AG04449 (cell line): ENCODE results near the gene IQSEC1.
"Not testable (repeated sequence)": the region's sequence is repeated elsewhere in the genome, so short reads cannot be mapped to it uniquely, and the experiment has no call there.

ENCODE experiments used
- CTCF ChIA-PET: fragments of 350-600 bp; formaldehyde crosslinking; extraction: SDS; loops from one replicate; lab custom pipeline; 2021; ENCODE audit warnings: antibody characterized with exemption; lab: Yijun Ruan, JAX
- POLR2A ChIA-PET: fragments of 400-600, 350-600 bp; formaldehyde crosslinking; extraction: SDS; loops from one replicate; lab custom pipeline; 2020; ENCODE audit warnings: antibody characterized with exemption, inconsistent platforms; lab: Yijun Ruan, JAX
- DNase-seq: peaks from one replicate; pipeline ENCODE4 v3.0.0-alpha.2; 2010; ENCODE audit warnings: low read depth, low spot score
- H3K4me3 ChIP-seq: 2 replicates; pipeline ENCODE4 v1.5.1; 2011; ENCODE audit warnings: low read depth, mild to moderate bottlenecking, control low read depth, low read length
- CTCF ChIP-seq: IDR thresholded peaks from one replicate; pipeline ENCODE4 v1.5.1; 2011; ENCODE audit warnings: mild to moderate bottlenecking, moderate library complexity, low read length, control low read depth, inconsistent platforms; ENCODE audit not compliant: insufficient read depth; ENCODE audit errors: missing control alignments

IQSEC1 gene

DNA sequence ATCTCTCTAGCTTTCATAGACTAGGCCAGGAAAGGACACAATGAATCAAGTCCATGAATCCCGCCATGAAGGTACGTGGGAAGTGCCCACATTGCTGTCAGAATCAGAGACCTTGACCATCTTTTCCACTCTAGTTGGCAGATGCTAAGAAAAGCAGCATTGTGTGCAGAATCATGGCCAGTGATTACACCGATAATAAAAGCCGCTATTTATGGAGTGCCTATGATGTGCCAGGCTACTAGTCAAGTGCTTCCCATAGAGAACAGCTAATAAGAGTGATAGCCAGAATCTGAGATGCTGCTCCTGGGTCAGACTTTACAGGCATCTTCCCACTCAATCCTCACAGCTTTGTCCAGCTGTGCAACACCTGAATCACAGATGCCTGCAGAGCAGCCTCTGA, 218.7 kb downstream of the IQSEC1 start:
- POLR2A ChIA-PET, result no interaction called here
- no peak for DNase-seq

GRCh38 chr3:12853847-12854246, 219.4 kb downstream of the IQSEC1 start:
- DNase-seq, POLR2A ChIA-PET, H3K4me3 ChIP-seq: not testable (repeated sequence)
- CTCF ChIA-PET, result interaction anchor here (1.6 to 5.0 kb wide), 4 partner anchors 9 to 38 kb away, joined by 3 to 44 read pairs (median 16); partner anchors contain the start of gene RPL32

More for the DNA sequence above, 218.7 kb downstream of the IQSEC1 start:
- CTCF ChIA-PET, result interaction anchor here (1.6 to 5.0 kb wide), 4 partner anchors 8 to 37 kb away, joined by 3 to 44 read pairs (median 16); partner anchors contain the start of gene RPL32
- no peak for TF ChIP-seq CTCF
- H3K4me3 ChIP-seq, result no peak overlapping the region

- no peak for DNase-seq
- POLR2A ChIA-PET, result no interaction called here
- CTCF ChIA-PET, result interaction anchor here (1.1 to 4.9 kb wide), 4 partner anchors 9 to 93 kb away, joined by 4 to 44 read pairs (median 4); partner anchors contain the start of genes RPL32 and TMEM40
- no peak overlapping the region for H3K4me3 ChIP-seq
- no peak for TF ChIP-seq CTCF
These were observed 221.0 kb downstream of the IQSEC1 start for GRCh38 chr3:12852201-12852600.
